H4 (cell line): Measurements from ENCODE around the gene SPPL2C. TPM values are rescaled to one million over a fixed set of nuclear protein-coding genes. Genes with fewer than 3 reads are reported as not detected.
"Not testable (repeated sequence)": the region's sequence is repeated elsewhere in the genome, so short reads cannot be mapped to it uniquely, and the experiment has no call there.

ENCODE experiments used
- DNase-seq: peaks from one replicate; pipeline ENCODE4 v3.0.0-alpha.2; 2015; ENCODE audit warnings: low spot score
- total RNA-seq: library from RNA; depleted of rRNA; stranded (reverse); fragments of >200 nt; shearing (Covaris generic); gene quantifications from 2 replicates; pipeline ENCODE4 v1.2.3, GENCODE V29; 2014

SPPL2C gene
- total RNA-seq, 1 experiment from 2014 or later = not detected

- no peak for DNase-seq
Measured at GRCh38 chr17:45850011-45850410, 5.3 kb downstream of the SPPL2C start.

GRCh38 chr17:45850468-45850867, 5.8 kb downstream of the SPPL2C start:
- no peak for DNase-seq

- no peak for DNase-seq
Measured at GRCh38 chr17:45851022-45851421, 6.3 kb downstream of the SPPL2C start.

GRCh38 chr17:45851464-45851863, 6.8 kb downstream of the SPPL2C start:
- DNase-seq = no peak

GRCh38 chr17:45851873-45852272, 7.2 kb downstream of the SPPL2C start:
- DNase-seq = no peak

GRCh38 chr17:45852535-45853297, 8.0 kb downstream of the SPPL2C start:
- peak; percentile 62 for DNase-seq

GRCh38 chr17:45854209-45854608, 9.5 kb downstream of the SPPL2C start:
- no peak for DNase-seq

GRCh38 chr17:45855691-45856336, 11.1 kb downstream of the SPPL2C start:
- DNase-seq = no peak

- no peak for DNase-seq
Measured at GRCh38 chr17:45857977-45858708, 13.5 kb downstream of the SPPL2C start.

- DNase-seq = no peak
Measured at GRCh38 chr17:45861165-45861564, 16.5 kb downstream of the SPPL2C start.

- not testable (repeated sequence) for DNase-seq
Measured at GRCh38 chr17:45862127-45862526, 17.4 kb downstream of the SPPL2C start.

GRCh38 chr17:45863857-45864654, 19.4 kb downstream of the SPPL2C start:
- no peak for DNase-seq

- DNase-seq = no peak
Measured at GRCh38 chr17:45867171-45867570, 22.5 kb downstream of the SPPL2C start.

GRCh38 chr17:45867702-45868101, 23.0 kb downstream of the SPPL2C start:
- peak; percentile 64 for DNase-seq

GRCh38 chr17:45868276-45868675, 23.6 kb downstream of the SPPL2C start:
- no peak for DNase-seq

- no peak for DNase-seq
Measured at GRCh38 chr17:45869676-45870341, 25.1 kb downstream of the SPPL2C start.

- no peak for DNase-seq
Measured at GRCh38 chr17:45870342-45870974, 25.8 kb downstream of the SPPL2C start.

- no peak for DNase-seq
Measured at GRCh38 chr17:45871718-45872117, 27.0 kb downstream of the SPPL2C start.

- no peak for DNase-seq
Measured at GRCh38 chr17:45873728-45874127, 29.0 kb downstream of the SPPL2C start.

GRCh38 chr17:45874151-45874550, 29.5 kb downstream of the SPPL2C start:
- DNase-seq = no peak

- DNase-seq = no peak
Measured at GRCh38 chr17:45876539-45876938, 31.9 kb downstream of the SPPL2C start.
